Measurements from ENCODE around the gene LRRC58.
"Not testable (repeated sequence)": the region's sequence is repeated elsewhere in the genome, so short reads cannot be mapped to it uniquely, and the experiment has no call there.

Gene LRRC58

GRCh38 chr3:120299403-120299802, 49.8 kb downstream of the LRRC58 start:
- H3K4me3 ChIP-seq (ENCODE audit: low read depth, low read length) = no peak overlapping the region
- TF ChIP-seq MYC (IDR thresholded peaks at IDR 0.05; ENCODE audit: low read depth, low read length) (no peak), POLR2A (IDR thresholded peaks at IDR 0.05; ENCODE audit: extremely low read depth, insufficient read length) (no peak), CTCF (IDR thresholded peaks at IDR 0.05; ENCODE audit: low read depth, low read length) (no peak), MAX (IDR thresholded peaks at IDR 0.05; ENCODE audit: low read depth, low read length) (no peak)
- DNase-seq (ENCODE audit: low read depth) = no peak

- no peak for DNase-seq (ENCODE audit: low read depth)
- H3K4me3 ChIP-seq (ENCODE audit: low read depth, low read length) = no peak overlapping the region
- TF ChIP-seq CTCF (IDR thresholded peaks at IDR 0.05; ENCODE audit: low read depth, low read length) = no peak
- TF ChIP-seq MAX (IDR thresholded peaks at IDR 0.05; ENCODE audit: low read depth, low read length) = no peak
- no peak for TF ChIP-seq POLR2A (IDR thresholded peaks at IDR 0.05; ENCODE audit: extremely low read depth, insufficient read length)
- TF ChIP-seq MYC (IDR thresholded peaks at IDR 0.05; ENCODE audit: low read depth, low read length) = no peak
These were observed 50.2 kb downstream of the LRRC58 start for GRCh38 chr3:120298996-120299395.

- H3K4me3 ChIP-seq (ENCODE audit: low read depth, low read length); DNase-seq (ENCODE audit: low read depth): not testable (repeated sequence)
These were observed 57.6 kb downstream of the LRRC58 start for GRCh38 chr3:120291552-120291951.

- no peak overlapping the region for H3K4me3 ChIP-seq (ENCODE audit: low read depth, low read length)
- no peak for DNase-seq (ENCODE audit: low read depth)
- no peak for TF ChIP-seq POLR2A (IDR thresholded peaks at IDR 0.05; ENCODE audit: extremely low read depth, insufficient read length)
- no peak for TF ChIP-seq MAX (IDR thresholded peaks at IDR 0.05; ENCODE audit: low read depth, low read length)
- no peak for TF ChIP-seq MYC (IDR thresholded peaks at IDR 0.05; ENCODE audit: low read depth, low read length)
- TF ChIP-seq CTCF (IDR thresholded peaks at IDR 0.05; ENCODE audit: low read depth, low read length) = no peak
These were observed 59.5 kb downstream of the LRRC58 start for GRCh38 chr3:120289636-120290035.

- TF ChIP-seq MAX (IDR thresholded peaks at IDR 0.05; ENCODE audit: low read depth, low read length) (no peak), MYC (IDR thresholded peaks at IDR 0.05; ENCODE audit: low read depth, low read length) (no peak)
- H3K4me3 ChIP-seq (ENCODE audit: low read depth, low read length) = no peak overlapping the region
- no peak for DNase-seq (ENCODE audit: low read depth)
These were observed 62.7 kb downstream of the LRRC58 start for GRCh38 chr3:120286465-120286864.

GRCh38 chr3:120285508-120285841, 63.7 kb downstream of the LRRC58 start:
- DNase-seq (ENCODE audit: low read depth) = no peak
- H3K4me3 ChIP-seq (ENCODE audit: low read depth, low read length) = no peak overlapping the region
- TF ChIP-seq MYC (IDR thresholded peaks at IDR 0.05; ENCODE audit: low read depth, low read length) (no peak), MAX (IDR thresholded peaks at IDR 0.05; ENCODE audit: low read depth, low read length) (no peak), POLR2A (IDR thresholded peaks at IDR 0.05; ENCODE audit: extremely low read depth, insufficient read length) (no peak), CTCF (IDR thresholded peaks at IDR 0.05; ENCODE audit: low read depth, low read length) (no peak)

- H3K4me3 ChIP-seq (ENCODE audit: low read depth, low read length) = no peak within 1 kb of the TSS
- no peak for TF ChIP-seq POLR2A (IDR thresholded peaks at IDR 0.05; ENCODE audit: extremely low read depth, insufficient read length)
- no peak for DNase-seq (ENCODE audit: low read depth)
These were observed 64.2 kb downstream of the LRRC58 start, which contains the start of gene GPR156 for GRCh38 chr3:120284747-120285507. TSS of gene GPR156 (minus strand) at chr3:120285222. CDS start at chr3:120244098, 41,124 bp downstream.

Measured in NB4 (cell line).